ENCODE results near the gene ACAD11.

DNA sequence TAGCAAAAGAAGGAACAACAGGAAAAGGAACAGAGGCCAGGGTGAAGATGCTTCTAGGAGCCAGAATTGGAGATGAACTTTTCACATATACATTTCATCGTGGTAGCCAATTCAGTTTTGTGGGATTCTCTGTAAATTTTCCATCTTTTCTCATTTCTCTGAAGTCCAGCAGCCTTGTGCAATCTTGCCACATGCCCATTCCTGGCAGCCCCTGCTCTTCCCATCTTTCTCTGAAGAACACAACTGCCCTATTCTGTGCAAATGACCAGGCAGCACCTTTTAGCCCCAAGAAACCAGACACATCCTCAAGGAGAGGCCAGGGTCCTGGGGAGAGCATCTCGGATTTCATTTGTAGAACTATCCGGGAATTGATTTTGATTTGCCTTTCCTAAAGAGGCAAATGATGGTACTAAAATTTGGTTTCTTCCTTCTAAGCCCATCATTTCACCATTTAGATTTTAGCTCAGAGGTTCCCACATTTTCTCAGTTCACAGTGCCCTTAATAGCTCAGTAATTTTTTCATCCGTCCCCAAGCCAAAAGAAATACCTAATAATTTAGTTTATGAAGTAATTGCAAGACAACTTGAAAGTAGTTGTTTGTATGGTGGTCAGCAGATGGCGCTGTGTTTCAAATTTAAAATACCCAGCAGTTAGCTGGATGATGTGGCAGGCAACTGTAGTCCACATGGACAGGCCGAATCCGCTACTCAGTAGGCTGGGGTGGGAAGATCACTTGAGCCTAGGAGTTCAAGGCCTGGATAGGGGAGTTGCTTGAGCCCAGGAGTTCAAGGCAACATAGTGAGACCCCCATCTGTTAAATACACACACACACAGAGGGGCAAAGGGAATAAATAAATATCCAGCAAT is 123.8 kb downstream of the ACAD11 start:
- TF ChIP-seq, protein P1, sequence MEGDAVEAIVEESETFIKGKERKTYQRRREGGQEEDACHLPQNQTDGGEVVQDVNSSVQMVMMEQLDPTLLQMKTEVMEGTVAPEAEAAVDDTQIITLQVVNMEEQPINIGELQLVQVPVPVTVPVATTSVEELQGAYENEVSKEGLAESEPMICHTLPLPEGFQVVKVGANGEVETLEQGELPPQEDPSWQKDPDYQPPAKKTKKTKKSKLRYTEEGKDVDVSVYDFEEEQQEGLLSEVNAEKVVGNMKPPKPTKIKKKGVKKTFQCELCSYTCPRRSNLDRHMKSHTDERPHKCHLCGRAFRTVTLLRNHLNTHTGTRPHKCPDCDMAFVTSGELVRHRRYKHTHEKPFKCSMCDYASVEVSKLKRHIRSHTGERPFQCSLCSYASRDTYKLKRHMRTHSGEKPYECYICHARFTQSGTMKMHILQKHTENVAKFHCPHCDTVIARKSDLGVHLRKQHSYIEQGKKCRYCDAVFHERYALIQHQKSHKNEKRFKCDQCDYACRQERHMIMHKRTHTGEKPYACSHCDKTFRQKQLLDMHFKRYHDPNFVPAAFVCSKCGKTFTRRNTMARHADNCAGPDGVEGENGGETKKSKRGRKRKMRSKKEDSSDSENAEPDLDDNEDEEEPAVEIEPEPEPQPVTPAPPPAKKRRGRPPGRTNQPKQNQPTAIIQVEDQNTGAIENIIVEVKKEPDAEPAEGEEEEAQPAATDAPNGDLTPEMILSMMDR (IDR thresholded peaks at IDR 0.05 in 2 of 3, conservative IDR thresholded peaks at IDR 0.05 in 1 of 3; ENCODE audit: borderline replicate concordance in 1 of 3, insufficient read depth in 1 of 3, low read depth in 2 of 3, low read length in 2 of 3) = peak; percentile 50 to 69 (median 55); a peak in 5 of 6 replicates
- no peak for TF ChIP-seq EZH2 (IDR thresholded peaks at IDR 0.05)
- TF ChIP-seq RAD21 (IDR thresholded peaks at IDR 0.05; ENCODE audit: low read depth) = peak; percentile 66
- TF ChIP-seq SP1 (IDR thresholded peaks at IDR 0.05; ENCODE audit: low read depth) = no peak
- TF ChIP-seq POLR2AphosphoS5 (IDR thresholded peaks at IDR 0.05; ENCODE audit: low read depth, low read length) = no peak
- no peak for TF ChIP-seq SRF (IDR thresholded peaks at IDR 0.05; ENCODE audit: low read depth)
- TF ChIP-seq POLR2A (IDR thresholded peaks at IDR 0.05; ENCODE audit: borderline replicate concordance, extremely low read depth, insufficient read depth, insufficient read length) = no peak
- TF ChIP-seq CEBPB (IDR thresholded peaks at IDR 0.05; ENCODE audit: low read depth) = no peak
- TF ChIP-seq, protein P2, sequence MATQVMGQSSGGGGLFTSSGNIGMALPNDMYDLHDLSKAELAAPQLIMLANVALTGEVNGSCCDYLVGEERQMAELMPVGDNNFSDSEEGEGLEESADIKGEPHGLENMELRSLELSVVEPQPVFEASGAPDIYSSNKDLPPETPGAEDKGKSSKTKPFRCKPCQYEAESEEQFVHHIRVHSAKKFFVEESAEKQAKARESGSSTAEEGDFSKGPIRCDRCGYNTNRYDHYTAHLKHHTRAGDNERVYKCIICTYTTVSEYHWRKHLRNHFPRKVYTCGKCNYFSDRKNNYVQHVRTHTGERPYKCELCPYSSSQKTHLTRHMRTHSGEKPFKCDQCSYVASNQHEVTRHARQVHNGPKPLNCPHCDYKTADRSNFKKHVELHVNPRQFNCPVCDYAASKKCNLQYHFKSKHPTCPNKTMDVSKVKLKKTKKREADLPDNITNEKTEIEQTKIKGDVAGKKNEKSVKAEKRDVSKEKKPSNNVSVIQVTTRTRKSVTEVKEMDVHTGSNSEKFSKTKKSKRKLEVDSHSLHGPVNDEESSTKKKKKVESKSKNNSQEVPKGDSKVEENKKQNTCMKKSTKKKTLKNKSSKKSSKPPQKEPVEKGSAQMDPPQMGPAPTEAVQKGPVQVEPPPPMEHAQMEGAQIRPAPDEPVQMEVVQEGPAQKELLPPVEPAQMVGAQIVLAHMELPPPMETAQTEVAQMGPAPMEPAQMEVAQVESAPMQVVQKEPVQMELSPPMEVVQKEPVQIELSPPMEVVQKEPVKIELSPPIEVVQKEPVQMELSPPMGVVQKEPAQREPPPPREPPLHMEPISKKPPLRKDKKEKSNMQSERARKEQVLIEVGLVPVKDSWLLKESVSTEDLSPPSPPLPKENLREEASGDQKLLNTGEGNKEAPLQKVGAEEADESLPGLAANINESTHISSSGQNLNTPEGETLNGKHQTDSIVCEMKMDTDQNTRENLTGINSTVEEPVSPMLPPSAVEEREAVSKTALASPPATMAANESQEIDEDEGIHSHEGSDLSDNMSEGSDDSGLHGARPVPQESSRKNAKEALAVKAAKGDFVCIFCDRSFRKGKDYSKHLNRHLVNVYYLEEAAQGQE (IDR thresholded peaks at IDR 0.05; ENCODE audit: low read depth) = no peak
- no peak for TF ChIP-seq FOSL1 (IDR thresholded peaks at IDR 0.05; ENCODE audit: low read depth)

All from HCT116 (cell line).